NB4 (cell line): ENCODE data around the gene KLHL25.

Source experiments
- DNase-seq: peaks from one replicate; pipeline ENCODE4 v3.0.0; 2010; ENCODE audit warnings: low read depth
- H3K4me3 ChIP-seq: one replicate; pipeline ENCODE4 v1.5.1; 2011; ENCODE audit warnings: mild to moderate bottlenecking, low read depth, low read length, moderate library complexity
- MAX ChIP-seq: IDR thresholded peaks from 2 replicates; pipeline ENCODE4 v1.6.1; 2011; ENCODE audit warnings: low read depth, low read length
- MYC ChIP-seq: IDR thresholded peaks from 2 replicates; pipeline ENCODE4 v1.6.1; 2011; ENCODE audit warnings: low read depth, low read length
- POLR2A ChIP-seq: IDR thresholded peaks from 2 replicates; pipeline ENCODE4 v1.6.1; 2011; ENCODE audit warnings: mild to moderate bottlenecking; ENCODE audit not compliant: insufficient read length; ENCODE audit errors: extremely low read depth
- TF ChIP-seq, protein P1 (sequence below): IDR thresholded peaks from one replicate; pipeline ENCODE4 v1.5.1; 2012; ENCODE audit warnings: low read depth, low read length

KLHL25 gene

DNA sequence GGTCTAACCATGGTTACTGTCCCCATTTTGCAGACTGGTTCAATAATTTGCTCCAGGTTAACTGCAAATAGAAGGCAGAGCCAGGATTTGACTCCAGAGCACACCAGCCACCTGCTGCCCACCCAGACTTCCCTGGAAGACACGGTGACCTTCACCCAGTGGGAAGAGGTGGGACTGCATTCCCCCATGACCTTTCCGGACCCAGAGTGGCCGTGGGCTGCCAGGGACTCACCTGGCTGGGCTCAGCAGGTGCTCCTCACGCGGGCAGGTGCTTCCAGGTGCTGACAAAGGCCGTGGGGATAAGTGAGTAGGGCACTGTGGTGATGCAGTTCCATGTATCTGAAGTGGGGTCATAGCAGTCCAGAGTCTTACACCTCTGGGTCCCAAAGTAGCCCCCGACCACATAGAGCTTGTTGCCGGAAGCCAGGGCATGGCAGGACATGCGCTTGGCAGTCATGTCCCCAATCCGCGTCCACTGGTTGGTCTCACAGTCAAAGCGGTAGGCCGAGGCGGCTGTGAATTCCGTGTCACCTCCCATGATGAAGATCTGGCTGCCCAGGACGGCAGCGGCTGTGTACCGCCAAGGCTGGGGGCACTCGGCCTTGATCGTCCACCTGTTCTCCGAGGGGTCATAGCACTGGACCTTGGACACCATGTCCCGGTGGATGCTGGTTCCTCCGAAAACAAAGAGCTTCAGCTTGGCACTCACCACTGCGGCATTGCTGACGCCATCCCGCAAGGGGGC lies 26.8 kb downstream of the KLHL25 start:
- no peak for DNase-seq
- no peak overlapping the region for H3K4me3 ChIP-seq
- TF ChIP-seq POLR2A (no peak), MAX (no peak), MYC (no peak)
- TF ChIP-seq, protein P1, sequence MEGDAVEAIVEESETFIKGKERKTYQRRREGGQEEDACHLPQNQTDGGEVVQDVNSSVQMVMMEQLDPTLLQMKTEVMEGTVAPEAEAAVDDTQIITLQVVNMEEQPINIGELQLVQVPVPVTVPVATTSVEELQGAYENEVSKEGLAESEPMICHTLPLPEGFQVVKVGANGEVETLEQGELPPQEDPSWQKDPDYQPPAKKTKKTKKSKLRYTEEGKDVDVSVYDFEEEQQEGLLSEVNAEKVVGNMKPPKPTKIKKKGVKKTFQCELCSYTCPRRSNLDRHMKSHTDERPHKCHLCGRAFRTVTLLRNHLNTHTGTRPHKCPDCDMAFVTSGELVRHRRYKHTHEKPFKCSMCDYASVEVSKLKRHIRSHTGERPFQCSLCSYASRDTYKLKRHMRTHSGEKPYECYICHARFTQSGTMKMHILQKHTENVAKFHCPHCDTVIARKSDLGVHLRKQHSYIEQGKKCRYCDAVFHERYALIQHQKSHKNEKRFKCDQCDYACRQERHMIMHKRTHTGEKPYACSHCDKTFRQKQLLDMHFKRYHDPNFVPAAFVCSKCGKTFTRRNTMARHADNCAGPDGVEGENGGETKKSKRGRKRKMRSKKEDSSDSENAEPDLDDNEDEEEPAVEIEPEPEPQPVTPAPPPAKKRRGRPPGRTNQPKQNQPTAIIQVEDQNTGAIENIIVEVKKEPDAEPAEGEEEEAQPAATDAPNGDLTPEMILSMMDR, result no peak

GRCh38 chr15:85766001-85766831 lies 28.5 kb downstream of the KLHL25 start:
- TF ChIP-seq MYC (no peak), POLR2A (no peak), MAX (no peak)
- TF ChIP-seq, protein P1, result no peak
- no peak overlapping the region for H3K4me3 ChIP-seq
- no peak for DNase-seq

DNA sequence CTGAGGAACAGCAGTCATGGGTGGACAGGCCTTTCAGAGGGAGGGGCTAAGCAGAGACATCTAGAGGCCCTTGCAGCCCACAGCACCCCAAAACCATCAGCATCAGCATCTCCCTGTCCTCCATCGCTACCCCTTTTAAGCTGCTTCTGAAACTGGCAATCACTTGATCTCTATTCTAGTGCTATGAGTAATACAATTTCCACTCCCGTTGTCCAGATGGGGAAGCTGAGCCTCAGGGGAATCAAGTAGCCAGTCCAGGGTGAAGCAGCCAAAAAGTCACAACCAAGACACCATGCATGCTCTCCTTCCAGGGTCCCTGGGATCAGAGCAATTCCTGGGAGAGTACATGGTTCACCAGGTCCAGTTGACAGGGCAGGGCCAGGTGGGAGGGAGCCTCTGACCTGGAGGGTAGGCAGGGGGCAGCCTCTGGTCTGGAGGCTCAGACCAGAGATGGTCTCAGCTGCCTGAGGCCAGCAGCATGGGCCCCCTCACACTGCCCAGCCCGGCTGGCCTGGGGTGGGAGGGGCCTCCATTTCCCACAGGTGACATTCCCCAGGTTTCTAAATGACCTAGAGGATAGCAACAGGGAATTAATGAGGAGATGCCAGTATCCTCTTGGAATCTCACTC lies 30.0 kb downstream of the KLHL25 start:
- H3K4me3 ChIP-seq, result no peak overlapping the region
- DNase-seq, result no peak
- TF ChIP-seq POLR2A (no peak), MAX (no peak), MYC (no peak)
- TF ChIP-seq, protein P1, result no peak

- no peak for DNase-seq
- no peak for TF ChIP-seq MYC
- no peak for TF ChIP-seq POLR2A
- TF ChIP-seq, protein P1, result no peak
- no peak for TF ChIP-seq MAX
Measured at GRCh38 chr15:85763673-85764633, 30.8 kb downstream of the KLHL25 start.

DNA sequence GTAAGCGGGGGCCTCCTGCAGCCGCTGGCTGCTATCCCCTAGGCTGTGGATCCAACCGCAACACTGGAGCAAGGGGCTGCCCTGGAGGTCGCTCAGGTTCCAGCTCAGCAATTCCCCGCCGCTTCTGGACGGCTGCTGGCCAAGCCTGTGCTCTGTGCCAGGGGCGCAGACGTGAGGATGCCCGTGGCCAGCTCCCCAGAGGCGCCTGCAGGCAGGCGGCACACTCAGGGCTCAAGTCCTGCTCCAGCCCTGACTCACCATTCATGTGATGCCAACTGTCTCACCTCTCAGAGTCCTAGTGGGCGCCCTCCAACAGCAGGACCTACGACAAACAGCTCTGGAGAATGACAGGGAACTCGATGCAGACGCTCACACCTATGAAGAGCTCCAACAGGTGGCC lies 31.6 kb downstream of the KLHL25 start:
- TF ChIP-seq MAX (no peak), POLR2A (no peak), MYC (no peak)
- TF ChIP-seq, protein P1, result no peak
- no peak overlapping the region for H3K4me3 ChIP-seq
- no peak for DNase-seq

More at GRCh38 chr15:85763673-85764633, 30.8 kb downstream of the KLHL25 start:
- no peak overlapping the region for H3K4me3 ChIP-seq
